Activated T-cell treated with anti-CD3 and anti-CD28 coated beads, Interleukin-2, amount 50 U/mL, for 24 hours (primary cell): ENCODE measurements around the gene GSTA4.

Source experiments
- DNase-seq: peaks from one replicate; pipeline ENCODE4 v3.0.0-alpha.2; 2020
- H3K27ac Mint-ChIP-seq: 2 replicates; pipeline ENCODE4 v1.8.0; 2020; ENCODE audit warnings: mild to moderate bottlenecking, mixed read lengths
- H3K27me3 Mint-ChIP-seq: 2 replicates; pipeline ENCODE4 v1.8.0; 2020; ENCODE audit warnings: mixed read lengths
- H3K36me3 Mint-ChIP-seq: 2 replicates; pipeline ENCODE4 v1.8.0; 2020; ENCODE audit warnings: low read depth, mixed read lengths
- H3K4me1 Mint-ChIP-seq: 2 replicates; pipeline ENCODE4 v1.8.0; 2020; ENCODE audit warnings: low read depth, mixed read lengths
- H3K4me3 Mint-ChIP-seq: 2 replicates; pipeline ENCODE4 v1.8.0; 2020; ENCODE audit warnings: mild to moderate bottlenecking, moderate library complexity, mixed read lengths
- H3K9me3 Mint-ChIP-seq: 2 replicates; pipeline ENCODE4 v1.8.0; 2020; ENCODE audit warnings: mixed read lengths

The GSTA4 gene

DNA sequence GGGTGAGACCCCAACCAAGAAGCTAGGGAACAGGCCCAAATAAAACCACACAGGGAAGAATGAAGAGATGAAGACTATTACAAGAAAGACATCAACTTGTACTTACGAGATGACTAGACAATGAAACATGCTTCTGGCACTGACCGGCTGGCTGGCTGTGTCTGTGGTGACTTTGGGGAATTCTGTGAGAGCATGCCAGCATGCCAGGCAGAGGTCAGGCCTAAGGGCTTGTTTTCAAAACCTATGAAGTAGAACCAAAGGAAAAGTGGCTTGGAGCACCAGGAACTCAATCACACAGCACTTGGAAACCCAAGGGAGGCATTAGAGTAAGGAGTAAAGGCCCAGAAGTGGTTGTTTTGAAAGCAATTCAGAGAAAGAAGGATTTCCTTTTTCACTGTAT is 57.2 kb downstream of the GSTA4 start:
- no peak for DNase-seq
- no peaks in the 10 kb centered on the region for H3K4me1 Mint-ChIP-seq
- no peaks in the 10 kb centered on the region for H3K36me3 Mint-ChIP-seq
- no peak overlapping the region for H3K4me3 Mint-ChIP-seq
- H3K9me3 Mint-ChIP-seq: no peaks in the 10 kb centered on the region
- H3K27me3 Mint-ChIP-seq: peaks cover 8% of the 10 kb centered on the region
- no peak overlapping the region for H3K27ac Mint-ChIP-seq

DNA sequence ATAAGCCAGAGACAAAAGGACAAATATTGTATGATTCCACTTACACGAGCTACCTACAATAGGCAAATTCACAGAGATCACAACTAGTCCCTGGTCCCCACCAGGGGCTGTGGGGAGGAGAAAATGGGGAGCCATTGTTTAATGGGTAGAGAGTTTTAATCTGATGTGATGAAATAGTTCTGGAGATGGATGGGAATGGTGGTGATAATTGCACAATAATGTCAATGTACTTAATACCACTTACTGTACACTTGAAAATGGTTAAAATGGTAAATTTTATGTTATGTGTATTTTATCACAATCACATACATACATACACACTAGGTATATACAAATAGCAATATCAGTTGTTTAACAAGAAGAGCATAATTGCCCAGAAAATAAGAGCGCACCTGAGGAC is 61.3 kb downstream of the GSTA4 start:
- Mint-ChIP-seq H3K27me3 (no peaks in the 10 kb centered on the region), H3K4me1 (no peaks in the 10 kb centered on the region), H3K9me3 (no peaks in the 10 kb centered on the region), H3K27ac (no peak overlapping the region), H3K4me3 (no peak overlapping the region), H3K36me3 (no peaks in the 10 kb centered on the region)
- no peak for DNase-seq

DNA sequence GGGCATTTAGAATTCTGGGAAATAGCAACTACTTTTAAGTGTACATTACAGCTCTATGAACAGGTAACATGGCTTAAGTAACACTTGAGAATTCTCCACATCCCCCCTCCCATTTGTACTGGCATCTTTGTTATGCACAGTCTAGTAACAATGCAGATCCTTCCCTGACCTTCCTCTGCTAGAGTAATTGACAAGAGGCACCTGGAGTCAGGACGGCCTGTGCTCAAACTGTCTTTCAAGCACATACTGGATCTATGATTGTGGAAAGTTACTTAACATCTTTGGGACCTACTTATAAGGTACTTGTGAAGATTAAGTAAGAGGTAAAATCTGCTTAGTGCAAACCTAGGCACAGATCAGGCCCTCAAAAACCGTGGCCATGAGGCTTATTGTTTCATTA is 63.7 kb downstream of the GSTA4 start:
- Mint-ChIP-seq H3K4me1 (no peaks in the 10 kb centered on the region), H3K27me3 (no peaks in the 10 kb centered on the region), H3K4me3 (no peak overlapping the region), H3K36me3 (no peaks in the 10 kb centered on the region), H3K9me3 (no peaks in the 10 kb centered on the region), H3K27ac (no peak overlapping the region)
- no peak for DNase-seq

DNA sequence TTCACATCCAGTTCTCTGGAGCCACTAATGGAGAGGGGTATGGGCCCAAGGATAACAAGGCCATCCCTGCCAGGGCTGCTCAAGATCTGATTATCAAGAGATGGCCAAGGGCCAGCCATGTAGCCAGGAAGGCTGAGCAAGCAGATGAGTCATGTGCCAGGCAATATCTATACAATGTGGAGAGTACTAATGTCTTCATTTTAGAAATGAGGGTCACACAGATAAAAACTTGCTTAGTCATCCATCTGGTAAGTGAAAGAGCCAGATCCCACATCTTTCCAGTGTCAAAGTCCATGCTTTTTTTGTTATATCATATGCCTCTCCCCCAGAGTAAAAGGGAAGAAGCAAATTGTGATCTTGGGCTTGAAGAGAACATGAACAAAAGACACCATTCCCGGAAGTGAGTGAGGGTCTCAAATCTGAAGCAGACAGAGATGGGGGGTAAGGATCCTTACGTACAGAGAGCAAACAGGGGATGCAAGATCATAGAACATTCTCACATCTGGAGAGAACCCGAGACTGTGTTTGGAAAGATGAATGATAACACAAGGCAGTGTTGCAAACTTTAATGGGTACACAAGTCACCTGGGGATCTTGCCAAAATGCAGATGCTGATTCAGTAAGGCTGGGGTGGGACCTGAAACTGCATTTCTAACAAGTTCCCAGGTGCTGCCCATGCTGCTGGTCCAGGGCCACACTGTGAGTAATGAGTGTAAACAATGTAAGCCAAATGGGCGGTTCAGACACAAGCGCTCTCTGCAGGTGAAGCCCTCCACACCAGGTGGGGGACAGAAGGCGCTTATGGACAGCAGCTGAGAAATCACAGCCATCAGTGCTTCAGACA is 65.5 kb downstream of the GSTA4 start:
- Mint-ChIP-seq H3K36me3 (no peaks in the 10 kb centered on the region), H3K27me3 (no peaks in the 10 kb centered on the region), H3K4me1 (no peaks in the 10 kb centered on the region), H3K4me3 (no peak overlapping the region), H3K9me3 (no peaks in the 10 kb centered on the region), H3K27ac (no peak overlapping the region)
- no peak for DNase-seq
